Measurements from ENCODE around the gene ADARB2.

Gene ADARB2

GRCh38 chr10:1198453-1199344, 538.6 kb downstream of the ADARB2 start:
- no peak for TF ChIP-seq POLR2AphosphoS5 (IDR thresholded peaks at IDR 0.05; ENCODE audit: low read depth, low read length)
- TF ChIP-seq FOXP2 (optimal IDR thresholded peaks at IDR 0.05; ENCODE audit: borderline replicate concordance, extremely low read depth, extremely low read length, insufficient read depth), result no peak
- TF ChIP-seq TAF1 (IDR thresholded peaks at IDR 0.05; ENCODE audit: borderline replicate concordance, insufficient read depth, low read length), result no peak
- TF ChIP-seq SIN3A (IDR thresholded peaks at IDR 0.05; ENCODE audit: borderline replicate concordance, insufficient read depth, low read length), result no peak
- TF ChIP-seq, protein P1, sequence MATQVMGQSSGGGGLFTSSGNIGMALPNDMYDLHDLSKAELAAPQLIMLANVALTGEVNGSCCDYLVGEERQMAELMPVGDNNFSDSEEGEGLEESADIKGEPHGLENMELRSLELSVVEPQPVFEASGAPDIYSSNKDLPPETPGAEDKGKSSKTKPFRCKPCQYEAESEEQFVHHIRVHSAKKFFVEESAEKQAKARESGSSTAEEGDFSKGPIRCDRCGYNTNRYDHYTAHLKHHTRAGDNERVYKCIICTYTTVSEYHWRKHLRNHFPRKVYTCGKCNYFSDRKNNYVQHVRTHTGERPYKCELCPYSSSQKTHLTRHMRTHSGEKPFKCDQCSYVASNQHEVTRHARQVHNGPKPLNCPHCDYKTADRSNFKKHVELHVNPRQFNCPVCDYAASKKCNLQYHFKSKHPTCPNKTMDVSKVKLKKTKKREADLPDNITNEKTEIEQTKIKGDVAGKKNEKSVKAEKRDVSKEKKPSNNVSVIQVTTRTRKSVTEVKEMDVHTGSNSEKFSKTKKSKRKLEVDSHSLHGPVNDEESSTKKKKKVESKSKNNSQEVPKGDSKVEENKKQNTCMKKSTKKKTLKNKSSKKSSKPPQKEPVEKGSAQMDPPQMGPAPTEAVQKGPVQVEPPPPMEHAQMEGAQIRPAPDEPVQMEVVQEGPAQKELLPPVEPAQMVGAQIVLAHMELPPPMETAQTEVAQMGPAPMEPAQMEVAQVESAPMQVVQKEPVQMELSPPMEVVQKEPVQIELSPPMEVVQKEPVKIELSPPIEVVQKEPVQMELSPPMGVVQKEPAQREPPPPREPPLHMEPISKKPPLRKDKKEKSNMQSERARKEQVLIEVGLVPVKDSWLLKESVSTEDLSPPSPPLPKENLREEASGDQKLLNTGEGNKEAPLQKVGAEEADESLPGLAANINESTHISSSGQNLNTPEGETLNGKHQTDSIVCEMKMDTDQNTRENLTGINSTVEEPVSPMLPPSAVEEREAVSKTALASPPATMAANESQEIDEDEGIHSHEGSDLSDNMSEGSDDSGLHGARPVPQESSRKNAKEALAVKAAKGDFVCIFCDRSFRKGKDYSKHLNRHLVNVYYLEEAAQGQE (IDR thresholded peaks at IDR 0.05; ENCODE audit: insufficient read depth in 1 of 2, low read depth in 2 of 2, low read length in 2 of 2), result no peak

DNA sequence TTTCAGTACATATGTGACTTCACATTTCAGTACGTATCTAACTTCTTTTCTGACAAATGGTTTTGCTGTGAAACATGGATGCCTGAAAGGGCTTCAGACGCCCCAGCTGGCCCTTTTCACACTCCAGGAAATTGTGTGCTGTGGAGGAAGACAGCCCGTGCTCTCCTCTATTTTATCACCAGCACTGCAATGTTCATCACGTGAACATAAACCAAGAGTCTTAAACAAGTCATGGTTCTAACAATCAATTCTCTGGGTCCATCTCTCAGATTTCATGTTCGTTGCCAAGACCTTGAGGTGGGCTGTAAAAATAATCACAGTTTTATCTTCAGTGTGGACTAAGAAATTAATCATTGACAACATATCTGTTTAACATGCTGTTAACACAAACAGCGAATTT, 539.9 kb downstream of the ADARB2 start:
- no peak for TF ChIP-seq FOXP2 (optimal IDR thresholded peaks at IDR 0.05; ENCODE audit: borderline replicate concordance, extremely low read depth, extremely low read length, insufficient read depth)
- no peak for TF ChIP-seq POLR2AphosphoS5 (IDR thresholded peaks at IDR 0.05; ENCODE audit: low read depth, low read length)
- TF ChIP-seq TAF1 (IDR thresholded peaks at IDR 0.05; ENCODE audit: borderline replicate concordance, insufficient read depth, low read length), result no peak
- no peak for TF ChIP-seq SIN3A (IDR thresholded peaks at IDR 0.05; ENCODE audit: borderline replicate concordance, insufficient read depth, low read length)
- TF ChIP-seq, protein P1 (IDR thresholded peaks at IDR 0.05; ENCODE audit: insufficient read depth in 1 of 2, low read depth in 2 of 2, low read length in 2 of 2), result no peak

GRCh38 chr10:1196656-1197055, 540.7 kb downstream of the ADARB2 start:
- TF ChIP-seq SIN3A (IDR thresholded peaks at IDR 0.05; ENCODE audit: borderline replicate concordance, insufficient read depth, low read length), result no peak
- no peak for TF ChIP-seq FOXP2 (optimal IDR thresholded peaks at IDR 0.05; ENCODE audit: borderline replicate concordance, extremely low read depth, extremely low read length, insufficient read depth)
- TF ChIP-seq, protein P1 (IDR thresholded peaks at IDR 0.05; ENCODE audit: insufficient read depth in 1 of 2, low read depth in 2 of 2, low read length in 2 of 2), result no peak
- no peak for TF ChIP-seq TAF1 (IDR thresholded peaks at IDR 0.05; ENCODE audit: borderline replicate concordance, insufficient read depth, low read length)
- TF ChIP-seq POLR2AphosphoS5 (IDR thresholded peaks at IDR 0.05; ENCODE audit: low read depth, low read length), result no peak

DNA sequence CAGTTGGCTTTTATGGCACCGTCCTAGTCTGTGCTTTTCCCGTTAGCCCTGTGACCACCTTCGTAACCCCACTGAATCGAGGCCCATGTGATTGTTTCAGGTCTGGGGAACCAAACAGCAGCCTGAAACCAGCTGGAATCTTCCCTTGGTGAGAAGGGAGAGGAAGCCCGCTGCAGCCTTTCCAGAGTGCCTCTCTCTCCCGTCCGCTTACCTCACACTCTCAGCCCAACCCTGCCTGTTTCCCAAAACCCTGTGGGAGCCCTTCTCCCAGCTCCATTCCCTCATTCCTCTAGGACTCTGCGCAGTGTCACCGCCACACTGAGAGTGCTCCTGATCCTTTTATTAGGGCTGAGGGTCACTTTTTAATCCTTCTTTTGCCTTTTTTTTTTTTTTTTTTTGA, 541.5 kb downstream of the ADARB2 start:
- TF ChIP-seq FOXP2 (optimal IDR thresholded peaks at IDR 0.05; ENCODE audit: borderline replicate concordance, extremely low read depth, extremely low read length, insufficient read depth) (no peak), SIN3A (IDR thresholded peaks at IDR 0.05; ENCODE audit: borderline replicate concordance, insufficient read depth, low read length) (no peak), POLR2AphosphoS5 (IDR thresholded peaks at IDR 0.05; ENCODE audit: low read depth, low read length) (no peak)
- TF ChIP-seq, protein P1 (IDR thresholded peaks at IDR 0.05; ENCODE audit: insufficient read depth in 1 of 2, low read depth in 2 of 2, low read length in 2 of 2), result no peak
